Fibroblast of pulmonary artery (primary cell): Measurements from ENCODE around the gene LEKR1.

Experiments
- DNase-seq: peaks from one replicate; pipeline ENCODE4 v3.0.0-alpha.2; 2010; ENCODE audit warnings: low read depth
- H3K4me3 ChIP-seq: replicated peaks from 2 replicates; pipeline ENCODE4 v1.5.1; 2011; ENCODE audit warnings: low read depth, mild to moderate bottlenecking, control low read depth, low read length, moderate library complexity
- CTCF ChIP-seq: IDR thresholded peaks from 2 replicates; pipeline ENCODE4 v1.5.1; 2011; ENCODE audit warnings: mild to moderate bottlenecking, control low read depth, low read length, inconsistent platforms; ENCODE audit errors: missing control alignments

LEKR1 gene

DNA sequence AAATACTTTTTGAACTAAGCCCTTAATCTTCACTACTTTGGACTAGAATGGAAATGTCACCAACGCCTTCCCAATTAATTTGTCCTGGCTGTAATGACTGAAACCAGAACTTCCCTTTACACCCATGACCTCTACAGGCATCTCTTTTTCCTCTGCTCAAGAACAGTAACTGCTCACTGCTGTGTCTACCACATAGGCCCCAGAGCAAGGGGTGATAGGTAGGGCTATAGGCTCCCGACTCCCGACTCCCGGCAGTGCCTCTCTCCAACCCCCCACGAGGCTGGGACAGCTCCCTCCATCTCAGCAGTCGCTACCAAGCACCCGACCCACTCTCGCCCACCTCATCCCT is 384 bp upstream of the LEKR1 start:
- H3K4me3 ChIP-seq: peak overlapping the region; percentile 71
- no peak for DNase-seq
- no peak for TF ChIP-seq CTCF

DNA sequence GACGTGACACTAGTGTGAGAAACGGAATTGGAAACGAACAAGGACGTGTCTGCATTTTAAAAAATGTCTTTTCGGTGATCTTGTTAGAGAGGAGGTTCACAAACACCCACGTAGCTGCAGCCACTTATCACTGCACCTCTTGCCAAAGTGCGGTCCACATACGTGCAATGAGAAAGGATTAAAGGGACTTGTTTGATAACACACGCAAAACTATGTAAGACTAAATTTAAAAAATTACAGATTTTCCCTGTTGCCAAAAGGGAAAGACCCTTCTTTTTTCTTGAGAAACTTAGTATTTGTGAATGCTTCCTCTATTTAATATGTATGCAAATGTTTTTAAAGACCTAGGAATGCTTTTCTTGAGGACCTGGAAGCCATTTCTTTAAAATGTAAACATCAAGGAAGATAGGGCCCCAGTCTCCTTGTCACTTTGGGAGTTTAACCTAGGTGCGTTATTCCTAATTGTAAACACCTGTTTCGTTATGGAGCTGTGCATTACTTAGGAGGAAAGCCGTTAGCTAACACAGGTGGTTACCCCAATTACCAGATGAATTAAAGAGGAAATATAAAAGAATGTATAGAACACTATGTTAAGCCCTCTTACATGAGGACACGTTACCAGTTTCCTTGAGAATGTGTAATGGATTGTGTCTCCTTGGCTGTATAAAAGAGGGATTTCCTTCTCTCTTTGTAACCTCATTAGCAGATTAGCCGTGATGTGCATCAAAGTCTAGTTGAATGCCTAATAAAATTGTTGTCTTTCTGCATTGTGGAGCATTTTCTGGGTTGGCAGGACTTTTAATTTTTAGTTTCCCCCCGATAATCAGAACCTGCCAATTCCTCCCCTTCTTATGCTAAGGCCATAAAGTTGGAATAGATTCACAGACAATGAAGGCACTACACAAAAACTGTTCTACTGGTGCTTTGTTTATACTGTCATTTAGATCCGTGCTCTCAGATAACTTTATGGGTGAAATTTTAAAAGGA is 1.0 kb downstream of the LEKR1 start:
- H3K4me3 ChIP-seq: peak overlapping the region; percentile 71
- no peak for TF ChIP-seq CTCF
- no peak for DNase-seq

DNA sequence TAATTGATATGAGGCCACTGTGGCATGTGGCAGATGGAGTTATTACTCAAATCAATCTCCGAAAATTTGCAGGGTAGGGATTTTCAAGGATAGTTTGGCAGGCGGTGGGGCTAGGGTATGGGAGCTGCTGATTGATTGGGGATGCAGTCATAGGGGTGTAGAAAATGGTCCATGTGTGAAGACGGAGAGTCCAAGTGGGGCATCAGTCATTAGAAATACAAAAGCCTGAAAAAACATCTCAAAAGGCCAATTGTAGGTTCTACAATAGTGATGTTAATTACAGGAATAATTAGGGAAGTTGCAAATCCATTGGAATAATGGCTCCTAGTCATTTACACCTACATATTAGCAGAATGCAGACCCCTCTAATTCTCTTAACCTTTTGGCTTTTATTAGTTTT is 4.9 kb downstream of the LEKR1 start:
- no peak for TF ChIP-seq CTCF
- H3K4me3 ChIP-seq: no peak overlapping the region
- no peak for DNase-seq

- TF ChIP-seq CTCF: no peak
- DNase-seq: no peak
These were observed 8.3 kb downstream of the LEKR1 start for GRCh38 chr3:156834435-156834834.

DNA sequence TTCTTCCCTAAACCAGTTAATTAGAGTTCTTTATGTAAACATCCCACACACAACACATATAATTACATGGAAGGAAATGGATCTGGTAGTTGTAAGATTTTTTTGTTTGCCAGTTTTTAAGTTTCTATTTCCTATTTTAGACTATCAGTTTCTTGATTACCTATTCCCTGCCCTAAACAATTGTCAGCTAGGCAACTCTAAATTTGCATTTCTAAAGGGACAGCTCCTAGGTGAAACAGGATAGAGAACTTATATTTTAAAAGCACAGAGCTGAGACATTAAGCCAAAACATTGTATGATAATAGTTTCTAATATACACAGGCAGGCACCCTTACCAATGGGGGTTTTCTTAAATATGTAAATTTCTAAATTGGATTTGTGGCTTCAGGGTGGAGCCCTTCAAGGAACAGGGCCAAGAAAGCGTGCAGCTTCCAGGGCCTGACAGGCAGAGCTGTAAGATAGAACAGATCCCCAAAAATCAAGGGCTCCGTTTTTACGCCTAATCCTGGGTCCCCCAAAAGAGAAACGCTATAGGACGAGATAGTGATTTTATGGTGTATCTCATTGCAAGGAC is 8.9 kb downstream of the LEKR1 start:
- no peak overlapping the region for H3K4me3 ChIP-seq
- DNase-seq: no peak
- TF ChIP-seq CTCF: no peak

More at GRCh38 chr3:156834435-156834834, 8.3 kb downstream of the LEKR1 start:
- H3K4me3 ChIP-seq: no peak overlapping the region

DNA sequence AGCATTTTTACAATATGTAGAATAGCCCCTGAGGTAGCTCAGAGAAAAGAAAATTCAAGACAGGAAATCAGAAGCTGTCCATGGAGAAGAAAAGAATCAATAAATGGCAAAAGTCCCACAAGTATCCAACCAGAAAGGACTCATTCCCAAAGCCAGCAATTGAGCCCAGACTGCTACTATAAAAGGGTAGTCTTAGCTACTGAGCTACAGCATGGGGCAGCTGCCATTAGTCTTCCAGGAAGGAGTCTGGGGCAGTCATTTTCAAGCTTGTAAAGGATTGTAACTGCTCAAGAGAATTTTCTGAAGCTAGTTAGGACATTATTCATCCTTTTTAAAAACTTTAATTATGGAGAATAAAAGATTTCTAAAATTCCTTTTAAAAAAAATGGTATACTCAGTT is 10.5 kb downstream of the LEKR1 start:
- H3K4me3 ChIP-seq: no peak overlapping the region
- TF ChIP-seq CTCF: no peak
- no peak for DNase-seq
